ENCODE measurements around the gene CHST9. TPM values are rescaled to one million over a fixed set of nuclear protein-coding genes. Genes with fewer than 3 reads are reported as not detected.

Gene CHST9
- total RNA-seq, 1 donor from 2014 or later = 38.9 TPM

DNA sequence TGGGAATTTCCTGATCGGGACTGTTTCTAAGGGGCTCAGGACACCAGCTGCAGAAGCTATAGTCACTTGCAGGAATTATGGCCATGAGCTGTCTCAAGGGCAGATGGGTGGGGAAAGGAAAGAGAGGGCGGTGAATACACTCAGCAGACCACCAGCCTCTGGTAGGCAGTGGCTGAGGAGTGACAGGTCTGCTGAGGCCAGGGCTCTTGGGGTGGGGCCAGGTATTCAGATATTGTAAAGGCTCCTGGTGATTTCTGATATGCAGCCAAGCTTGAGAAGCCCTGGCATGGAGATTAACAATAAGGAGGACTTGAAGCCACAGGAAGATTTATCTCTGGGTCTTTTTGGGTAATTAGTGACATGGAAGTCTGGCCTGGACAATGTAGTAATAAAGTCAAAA, 174.3 kb downstream of the CHST9 start:
- H3K36me3 Mint-ChIP-seq (ENCODE audit: insufficient read depth) = no peaks in the 10 kb centered on the region
- H3K4me3 Mint-ChIP-seq (ENCODE audit: low read depth) = no peak overlapping the region
- H3K9me3 Mint-ChIP-seq (ENCODE audit: low read depth) = no peaks in the 10 kb centered on the region
- TF ChIP-seq, protein P1, sequence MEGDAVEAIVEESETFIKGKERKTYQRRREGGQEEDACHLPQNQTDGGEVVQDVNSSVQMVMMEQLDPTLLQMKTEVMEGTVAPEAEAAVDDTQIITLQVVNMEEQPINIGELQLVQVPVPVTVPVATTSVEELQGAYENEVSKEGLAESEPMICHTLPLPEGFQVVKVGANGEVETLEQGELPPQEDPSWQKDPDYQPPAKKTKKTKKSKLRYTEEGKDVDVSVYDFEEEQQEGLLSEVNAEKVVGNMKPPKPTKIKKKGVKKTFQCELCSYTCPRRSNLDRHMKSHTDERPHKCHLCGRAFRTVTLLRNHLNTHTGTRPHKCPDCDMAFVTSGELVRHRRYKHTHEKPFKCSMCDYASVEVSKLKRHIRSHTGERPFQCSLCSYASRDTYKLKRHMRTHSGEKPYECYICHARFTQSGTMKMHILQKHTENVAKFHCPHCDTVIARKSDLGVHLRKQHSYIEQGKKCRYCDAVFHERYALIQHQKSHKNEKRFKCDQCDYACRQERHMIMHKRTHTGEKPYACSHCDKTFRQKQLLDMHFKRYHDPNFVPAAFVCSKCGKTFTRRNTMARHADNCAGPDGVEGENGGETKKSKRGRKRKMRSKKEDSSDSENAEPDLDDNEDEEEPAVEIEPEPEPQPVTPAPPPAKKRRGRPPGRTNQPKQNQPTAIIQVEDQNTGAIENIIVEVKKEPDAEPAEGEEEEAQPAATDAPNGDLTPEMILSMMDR (IDR thresholded peaks at IDR 0.05; ENCODE audit: unreplicated experiment) = no peak
- no peak for DNase-seq (ENCODE audit: low spot score, unreplicated experiment)
- H3K4me1 Mint-ChIP-seq (ENCODE audit: low read depth) = peaks cover 7% of the 10 kb centered on the region
- H3K27ac Mint-ChIP-seq = no peak overlapping the region
- H3K27me3 Mint-ChIP-seq = no peaks in the 10 kb centered on the region

DNA sequence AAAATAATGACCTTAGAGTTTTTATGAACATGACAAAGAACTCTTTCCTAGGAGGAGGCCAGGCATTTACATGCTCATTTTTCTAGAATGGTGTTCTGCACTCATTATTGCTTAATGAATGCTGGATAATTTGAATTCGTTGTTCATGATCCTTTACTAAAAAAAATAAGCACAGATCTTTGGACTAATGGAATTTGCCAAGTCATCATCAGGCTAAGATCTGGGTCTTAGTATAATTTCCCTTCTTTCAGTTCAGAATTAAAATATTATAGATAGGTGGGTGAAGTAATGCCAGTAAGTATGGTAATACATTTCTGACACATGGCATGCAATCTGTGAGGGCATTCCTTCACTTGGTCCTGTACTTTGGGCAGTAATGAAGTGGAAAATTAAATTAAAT, 175.8 kb downstream of the CHST9 start:
- Mint-ChIP-seq H3K27ac (no peak overlapping the region), H3K27me3 (no peaks in the 10 kb centered on the region), H3K4me1 (ENCODE audit: low read depth) (no peaks in the 10 kb centered on the region), H3K36me3 (ENCODE audit: insufficient read depth) (no peaks in the 10 kb centered on the region), H3K9me3 (ENCODE audit: low read depth) (no peaks in the 10 kb centered on the region), H3K4me3 (ENCODE audit: low read depth) (no peak overlapping the region)
- DNase-seq (ENCODE audit: low spot score, unreplicated experiment) = no peak
- TF ChIP-seq, protein P1 (IDR thresholded peaks at IDR 0.05; ENCODE audit: unreplicated experiment) = no peak

DNA sequence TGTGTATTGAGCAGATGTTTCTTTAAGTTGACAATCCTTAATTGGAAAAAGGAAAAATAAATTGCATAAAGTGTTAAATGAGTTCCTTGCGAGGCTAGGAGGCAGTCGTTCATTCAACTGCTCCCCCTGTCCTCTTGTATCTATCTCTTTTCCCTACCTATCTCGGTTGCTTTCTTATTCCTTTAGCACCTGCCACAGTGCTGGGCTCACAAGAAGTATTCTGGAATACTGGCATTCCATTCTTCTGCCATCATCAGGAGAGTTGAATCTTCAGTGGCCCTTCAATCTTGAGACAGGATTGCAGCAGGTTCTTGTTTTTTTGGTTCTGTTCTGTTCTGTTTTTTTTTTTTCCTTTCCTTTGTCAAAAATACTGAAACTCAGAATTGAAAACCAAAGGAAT, 176.5 kb downstream of the CHST9 start:
- Mint-ChIP-seq H3K9me3 (ENCODE audit: low read depth) (no peaks in the 10 kb centered on the region), H3K27me3 (no peaks in the 10 kb centered on the region), H3K4me1 (ENCODE audit: low read depth) (peaks cover 4% of the 10 kb centered on the region), H3K4me3 (ENCODE audit: low read depth) (no peak overlapping the region), H3K27ac (no peak overlapping the region), H3K36me3 (ENCODE audit: insufficient read depth) (no peaks in the 10 kb centered on the region)
- TF ChIP-seq, protein P1 (IDR thresholded peaks at IDR 0.05; ENCODE audit: unreplicated experiment) = no peak
- DNase-seq (ENCODE audit: low spot score, unreplicated experiment) = no peak

DNA sequence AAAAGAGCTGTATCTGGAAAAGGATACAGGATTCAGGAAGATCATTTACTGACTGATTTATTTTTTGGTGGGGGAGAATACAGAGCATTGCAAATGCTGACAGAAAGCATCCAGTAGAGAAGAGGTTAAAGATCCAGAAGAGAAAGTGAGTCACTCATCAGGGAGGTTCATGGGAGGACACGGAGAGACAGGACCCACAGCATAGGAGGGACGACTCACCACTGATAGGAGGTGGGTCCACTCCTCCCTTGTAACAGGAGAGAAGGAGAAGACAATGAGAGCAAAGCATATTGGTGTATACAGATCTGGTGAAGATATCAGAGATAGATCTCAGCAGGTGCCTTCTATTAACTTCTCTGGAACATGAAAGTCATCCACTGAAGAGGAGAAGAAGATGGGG, 177.2 kb downstream of the CHST9 start:
- TF ChIP-seq, protein P1 (IDR thresholded peaks at IDR 0.05; ENCODE audit: unreplicated experiment) = no peak
- no peaks in the 10 kb centered on the region for H3K9me3 Mint-ChIP-seq (ENCODE audit: low read depth)

DNA sequence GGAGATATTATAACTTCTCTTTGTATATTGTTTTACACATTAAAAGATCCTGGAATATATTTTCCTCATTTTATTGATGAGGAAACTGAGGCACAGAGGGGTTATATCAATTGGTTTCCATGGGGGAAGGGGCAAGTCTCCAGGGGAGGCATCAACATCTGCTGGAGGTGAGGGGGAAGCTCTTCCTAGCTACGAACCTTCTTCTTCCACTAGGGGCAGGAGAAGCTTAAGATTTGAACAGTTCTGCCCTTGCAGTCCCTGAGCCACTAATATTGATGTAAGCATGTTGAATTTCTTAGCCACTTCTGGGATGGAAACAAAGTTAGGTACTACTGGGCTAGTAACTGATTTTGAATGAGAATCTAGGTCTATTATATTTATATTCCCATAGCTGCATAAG, 179.5 kb downstream of the CHST9 start:
- TF ChIP-seq, protein P1 (IDR thresholded peaks at IDR 0.05; ENCODE audit: unreplicated experiment) = peak; percentile 54
- Mint-ChIP-seq H3K4me3 (ENCODE audit: low read depth) (no peak overlapping the region), H3K27me3 (no peaks in the 10 kb centered on the region), H3K36me3 (ENCODE audit: insufficient read depth) (no peaks in the 10 kb centered on the region), H3K27ac (no peak overlapping the region), H3K9me3 (ENCODE audit: low read depth) (no peaks in the 10 kb centered on the region), H3K4me1 (ENCODE audit: low read depth) (peaks cover 4% of the 10 kb centered on the region)
- DNase-seq (ENCODE audit: low spot score, unreplicated experiment) = no peak

More for the DNA sequence above, 177.2 kb downstream of the CHST9 start:
- no peaks in the 10 kb centered on the region for H3K36me3 Mint-ChIP-seq (ENCODE audit: insufficient read depth)
- no peaks in the 10 kb centered on the region for H3K27me3 Mint-ChIP-seq
- DNase-seq (ENCODE audit: low spot score, unreplicated experiment) = no peak
- peaks cover 4% of the 10 kb centered on the region for H3K4me1 Mint-ChIP-seq (ENCODE audit: low read depth)
- H3K4me3 Mint-ChIP-seq (ENCODE audit: low read depth) = no peak overlapping the region
- H3K27ac Mint-ChIP-seq = no peak overlapping the region
